ENCODE data around the gene SORCS1. TPM values are rescaled to one million over a fixed set of nuclear protein-coding genes. Genes with fewer than 3 reads are reported as not detected.

The SORCS1 gene
- polyA plus RNA-seq, 1 donor (not counting 4 experiments of a cell fraction or from before 2014, with no cell fraction given): not detected

- Histone ChIP-seq H3K79me2 (ENCODE audit: control insufficient read depth, insufficient read depth, low read length) (no peaks in the 10 kb centered on the region), H3K27ac (ENCODE audit: control insufficient read depth, insufficient read depth, low read length) (no peak overlapping the region), H3K9me3 (ENCODE audit: control insufficient read depth, low read depth, low read length) (no peaks in the 10 kb centered on the region), H3K4me3 (ENCODE audit: control insufficient read depth in 2 of 3, extremely low read depth in 1 of 3, insufficient read depth in 2 of 3, low read depth in 1 of 3, low read length in 3 of 3) (no peak overlapping the region), H3K27me3 (ENCODE audit: control insufficient read depth, extremely low read depth, insufficient read depth, low read length) (no peaks in the 10 kb centered on the region), H3K36me3 (ENCODE audit: control insufficient read depth in 2 of 2, extremely low read depth in 1 of 2, insufficient read depth in 2 of 2, low read length in 2 of 2) (no peaks in the 10 kb centered on the region), H3K9me1 (ENCODE audit: control insufficient read depth, extremely low read depth, insufficient read depth, low read length) (no peaks in the 10 kb centered on the region), H3K4me2 (ENCODE audit: control insufficient read depth, extremely low read depth, insufficient read depth, low read depth, low read length) (no peak overlapping the region), H3K9ac (ENCODE audit: control insufficient read depth, extremely low read depth, insufficient read depth, low read length) (no peak overlapping the region), H2AFZ (ENCODE audit: control insufficient read depth, low read length) (no peak overlapping the region), H3K4me1 (ENCODE audit: control insufficient read depth, extremely low read depth, insufficient read depth, low read length) (no peaks in the 10 kb centered on the region), H4K20me1 (ENCODE audit: control insufficient read depth, extremely low read depth, insufficient read depth, low read length) (no peaks in the 10 kb centered on the region)
- DNase-seq (ENCODE audit: low read depth, low spot score) (no peak), FAIRE-seq (no peak)
- dilution Hi-C loops (cut with MboI; ENCODE audit: extremely low pct_ligation_motif_present, low sequenced_read_pairs): no loop called here
- no peak for TF ChIP-seq EZH2 (IDR thresholded peaks at IDR 0.05; ENCODE audit: low read length)
- TF ChIP-seq, protein P1, sequence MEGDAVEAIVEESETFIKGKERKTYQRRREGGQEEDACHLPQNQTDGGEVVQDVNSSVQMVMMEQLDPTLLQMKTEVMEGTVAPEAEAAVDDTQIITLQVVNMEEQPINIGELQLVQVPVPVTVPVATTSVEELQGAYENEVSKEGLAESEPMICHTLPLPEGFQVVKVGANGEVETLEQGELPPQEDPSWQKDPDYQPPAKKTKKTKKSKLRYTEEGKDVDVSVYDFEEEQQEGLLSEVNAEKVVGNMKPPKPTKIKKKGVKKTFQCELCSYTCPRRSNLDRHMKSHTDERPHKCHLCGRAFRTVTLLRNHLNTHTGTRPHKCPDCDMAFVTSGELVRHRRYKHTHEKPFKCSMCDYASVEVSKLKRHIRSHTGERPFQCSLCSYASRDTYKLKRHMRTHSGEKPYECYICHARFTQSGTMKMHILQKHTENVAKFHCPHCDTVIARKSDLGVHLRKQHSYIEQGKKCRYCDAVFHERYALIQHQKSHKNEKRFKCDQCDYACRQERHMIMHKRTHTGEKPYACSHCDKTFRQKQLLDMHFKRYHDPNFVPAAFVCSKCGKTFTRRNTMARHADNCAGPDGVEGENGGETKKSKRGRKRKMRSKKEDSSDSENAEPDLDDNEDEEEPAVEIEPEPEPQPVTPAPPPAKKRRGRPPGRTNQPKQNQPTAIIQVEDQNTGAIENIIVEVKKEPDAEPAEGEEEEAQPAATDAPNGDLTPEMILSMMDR (optimal IDR thresholded peaks at IDR 0.05 in 1 of 3, IDR thresholded peaks at IDR 0.05 in 1 of 3, conservative IDR thresholded peaks at IDR 0.05 in 1 of 3; ENCODE audit: extremely low read depth in 1 of 3, insufficient read depth in 2 of 3, low read length in 3 of 3): no peak
Observed at GRCh38 chr10:106931853-106932249, 232.7 kb downstream of the SORCS1 start.

- H3K4me2 ChIP-seq (ENCODE audit: control insufficient read depth, extremely low read depth, insufficient read depth, low read depth, low read length): no peak overlapping the region
- no peaks in the 10 kb centered on the region for H3K27me3 ChIP-seq (ENCODE audit: control insufficient read depth, extremely low read depth, insufficient read depth, low read length)
- no peaks in the 10 kb centered on the region for H3K36me3 ChIP-seq (ENCODE audit: control insufficient read depth in 2 of 2, extremely low read depth in 1 of 2, insufficient read depth in 2 of 2, low read length in 2 of 2)
- H2AFZ ChIP-seq (ENCODE audit: control insufficient read depth, low read length): no peak overlapping the region
- H3K4me3 ChIP-seq (ENCODE audit: control insufficient read depth in 2 of 3, extremely low read depth in 1 of 3, insufficient read depth in 2 of 3, low read depth in 1 of 3, low read length in 3 of 3): no peak overlapping the region
- no peaks in the 10 kb centered on the region for H3K79me2 ChIP-seq (ENCODE audit: control insufficient read depth, insufficient read depth, low read length)
- H4K20me1 ChIP-seq (ENCODE audit: control insufficient read depth, extremely low read depth, insufficient read depth, low read length): no peaks in the 10 kb centered on the region
- H3K27ac ChIP-seq (ENCODE audit: control insufficient read depth, insufficient read depth, low read length): no peak overlapping the region
- no peak for DNase-seq (ENCODE audit: low read depth, low spot score)
- no peaks in the 10 kb centered on the region for H3K9me3 ChIP-seq (ENCODE audit: control insufficient read depth, low read depth, low read length)
- H3K9ac ChIP-seq (ENCODE audit: control insufficient read depth, extremely low read depth, insufficient read depth, low read length): no peak overlapping the region
- H3K4me1 ChIP-seq (ENCODE audit: control insufficient read depth, extremely low read depth, insufficient read depth, low read length): no peaks in the 10 kb centered on the region
- dilution Hi-C loops (cut with MboI; ENCODE audit: extremely low pct_ligation_motif_present, low sequenced_read_pairs): no loop called here
- TF ChIP-seq, protein P1 (optimal IDR thresholded peaks at IDR 0.05 in 1 of 3, IDR thresholded peaks at IDR 0.05 in 1 of 3, conservative IDR thresholded peaks at IDR 0.05 in 1 of 3; ENCODE audit: extremely low read depth in 1 of 3, insufficient read depth in 2 of 3, low read length in 3 of 3): no peak
- TF ChIP-seq EZH2 (IDR thresholded peaks at IDR 0.05; ENCODE audit: low read length): no peak
- FAIRE-seq: no peak
- H3K9me1 ChIP-seq (ENCODE audit: control insufficient read depth, extremely low read depth, insufficient read depth, low read length): no peaks in the 10 kb centered on the region
Observed at GRCh38 chr10:106931159-106931852, 233.2 kb downstream of the SORCS1 start.

Measured in keratinocyte (primary cell).